Right lobe of liver (tissue), 4 donors: ENCODE results near the gene KRTAP12-4.

ENCODE experiments used
- POLR2A ChIP-seq: fragments of 450-650 bp; IDR thresholded peaks from one replicate; pipeline ENCODE4 v1.6.1; 2017; ENCODE audit warnings: antibody characterized with exemption, mild to moderate bottlenecking
- TF ChIP-seq, protein P1 (sequence below), 4 donors: fragments of 200-600 bp in 3 of 4; fragments of 450-650 bp in 1 of 4; IDR thresholded peaks; one replicate each; pipeline versions ENCODE4 v1.5.1 to v1.8.0; 2016 to 2022; ENCODE audit warnings: antibody characterized with exemption in 4 of 4, mild to moderate bottlenecking in 2 of 4
- donor health status: DM: no; HTN: no; CAD: no.
- donor health status: DM: no; HTN: no; CAD: no.
- donor health status: DM: no; HTN: yes; CAD: no.

DNA sequence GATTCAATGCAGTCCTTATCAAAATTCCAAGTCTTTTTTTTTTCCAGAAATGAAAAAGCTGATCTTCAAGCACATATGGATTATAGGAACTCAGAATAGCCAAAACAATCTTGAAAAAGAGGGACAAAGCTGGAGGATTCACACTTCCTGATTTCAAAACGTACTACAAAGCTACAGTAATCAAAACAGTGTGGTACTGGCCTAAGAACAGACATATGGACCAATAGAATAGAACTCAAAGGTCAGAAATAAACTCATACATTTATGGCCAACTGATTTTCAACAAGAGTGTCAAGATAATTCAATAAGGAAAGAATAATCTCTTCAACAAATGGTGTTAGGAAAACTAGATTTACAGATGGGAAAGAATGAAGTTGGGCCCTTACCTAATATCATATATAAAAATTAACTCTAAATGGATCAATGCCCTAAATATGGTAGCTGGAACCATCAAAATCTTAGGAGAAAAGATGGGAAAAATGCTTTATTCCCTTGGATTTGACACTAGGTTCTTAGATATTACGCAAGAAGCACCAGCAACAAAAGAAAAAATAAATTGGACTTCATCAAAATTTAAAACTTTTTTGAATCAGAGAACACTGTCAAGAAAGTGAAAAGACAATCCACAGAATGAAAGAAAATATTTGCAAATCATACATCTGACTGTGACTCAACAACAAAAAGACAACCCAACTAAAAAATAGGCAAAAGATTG lies 38.5 kb upstream of the KRTAP12-4 start:
- TF ChIP-seq, protein P1, sequence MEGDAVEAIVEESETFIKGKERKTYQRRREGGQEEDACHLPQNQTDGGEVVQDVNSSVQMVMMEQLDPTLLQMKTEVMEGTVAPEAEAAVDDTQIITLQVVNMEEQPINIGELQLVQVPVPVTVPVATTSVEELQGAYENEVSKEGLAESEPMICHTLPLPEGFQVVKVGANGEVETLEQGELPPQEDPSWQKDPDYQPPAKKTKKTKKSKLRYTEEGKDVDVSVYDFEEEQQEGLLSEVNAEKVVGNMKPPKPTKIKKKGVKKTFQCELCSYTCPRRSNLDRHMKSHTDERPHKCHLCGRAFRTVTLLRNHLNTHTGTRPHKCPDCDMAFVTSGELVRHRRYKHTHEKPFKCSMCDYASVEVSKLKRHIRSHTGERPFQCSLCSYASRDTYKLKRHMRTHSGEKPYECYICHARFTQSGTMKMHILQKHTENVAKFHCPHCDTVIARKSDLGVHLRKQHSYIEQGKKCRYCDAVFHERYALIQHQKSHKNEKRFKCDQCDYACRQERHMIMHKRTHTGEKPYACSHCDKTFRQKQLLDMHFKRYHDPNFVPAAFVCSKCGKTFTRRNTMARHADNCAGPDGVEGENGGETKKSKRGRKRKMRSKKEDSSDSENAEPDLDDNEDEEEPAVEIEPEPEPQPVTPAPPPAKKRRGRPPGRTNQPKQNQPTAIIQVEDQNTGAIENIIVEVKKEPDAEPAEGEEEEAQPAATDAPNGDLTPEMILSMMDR (IDR thresholded peaks at IDR 0.05): no peak
- TF ChIP-seq POLR2A: no peak
